HEK293 (cell line): ENCODE measurements around the gene COL18A1.

Experiments
- MZF1 ChIP-seq: fragments of 450-650 bp; formaldehyde crosslinking; IDR thresholded peaks from 2 replicates; pipeline ENCODE4 v1.5.1; 2017; ENCODE audit warnings: missing biosample characterization, missing genetic modification characterization, borderline replicate concordance
- ZNF266 ChIP-seq: fragments of 450-650 bp; formaldehyde crosslinking; IDR thresholded peaks from 2 replicates; pipeline ENCODE4 v1.5.1; 2016; ENCODE audit warnings: missing biosample characterization, missing genetic modification characterization, low read depth
- ZNF544 ChIP-seq: fragments of 450-650 bp; formaldehyde crosslinking; IDR thresholded peaks from 2 replicates; pipeline ENCODE4 v1.5.0; 2017; ENCODE audit warnings: missing biosample characterization, missing genetic modification characterization
- TF ChIP-seq, protein P1 (sequence below): fragments of 450-650 bp; formaldehyde crosslinking; IDR thresholded peaks from 2 replicates; pipeline ENCODE4 v1.5.1; 2016; ENCODE audit warnings: missing biosample characterization, missing genetic modification characterization
- TF ChIP-seq, protein P2 (sequence below): fragments of 450-650 bp; formaldehyde crosslinking; IDR thresholded peaks from 2 replicates; pipeline ENCODE4 v1.5.1; 2016; ENCODE audit warnings: missing biosample characterization, missing genetic modification characterization
- TF ChIP-seq, protein P3 (sequence below): fragments of 450-650 bp; formaldehyde crosslinking; IDR thresholded peaks from 2 replicates; pipeline ENCODE4 v1.5.1; 2016; ENCODE audit warnings: missing biosample characterization, missing genetic modification characterization

DNA sequence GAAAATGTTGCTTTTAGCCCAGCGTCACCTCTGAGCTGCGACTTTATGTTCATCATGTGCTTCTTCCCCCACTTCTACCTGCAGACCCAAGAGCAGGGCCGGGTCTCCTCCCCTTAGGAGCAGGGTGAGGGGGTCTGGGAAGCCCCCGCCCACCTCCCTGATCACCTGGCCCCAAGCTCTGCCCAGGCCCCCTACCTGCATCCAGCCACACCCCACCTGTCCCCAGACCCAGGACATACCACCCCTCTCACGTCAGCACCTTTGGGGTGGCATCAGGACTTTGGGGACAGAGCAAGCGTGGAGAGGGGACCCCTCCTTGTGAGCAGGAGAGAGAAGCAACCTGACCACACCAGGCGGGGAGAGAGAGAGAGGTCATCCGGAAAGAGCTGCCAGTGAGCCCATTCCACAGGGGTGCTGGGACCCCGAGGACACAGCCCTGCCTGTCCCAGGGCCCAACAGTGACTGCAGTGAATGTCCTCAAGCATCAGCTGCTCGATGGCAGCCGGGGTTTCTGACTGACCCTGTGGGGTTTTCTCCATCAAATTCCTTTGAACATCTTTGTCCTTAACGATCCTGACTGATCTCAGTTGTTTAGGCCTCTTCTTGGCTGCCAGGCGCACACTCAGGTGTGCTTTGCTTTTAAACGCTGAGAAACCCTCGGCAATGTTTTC lies 42.8 kb upstream of the COL18A1 start:
- TF ChIP-seq, protein P1, sequence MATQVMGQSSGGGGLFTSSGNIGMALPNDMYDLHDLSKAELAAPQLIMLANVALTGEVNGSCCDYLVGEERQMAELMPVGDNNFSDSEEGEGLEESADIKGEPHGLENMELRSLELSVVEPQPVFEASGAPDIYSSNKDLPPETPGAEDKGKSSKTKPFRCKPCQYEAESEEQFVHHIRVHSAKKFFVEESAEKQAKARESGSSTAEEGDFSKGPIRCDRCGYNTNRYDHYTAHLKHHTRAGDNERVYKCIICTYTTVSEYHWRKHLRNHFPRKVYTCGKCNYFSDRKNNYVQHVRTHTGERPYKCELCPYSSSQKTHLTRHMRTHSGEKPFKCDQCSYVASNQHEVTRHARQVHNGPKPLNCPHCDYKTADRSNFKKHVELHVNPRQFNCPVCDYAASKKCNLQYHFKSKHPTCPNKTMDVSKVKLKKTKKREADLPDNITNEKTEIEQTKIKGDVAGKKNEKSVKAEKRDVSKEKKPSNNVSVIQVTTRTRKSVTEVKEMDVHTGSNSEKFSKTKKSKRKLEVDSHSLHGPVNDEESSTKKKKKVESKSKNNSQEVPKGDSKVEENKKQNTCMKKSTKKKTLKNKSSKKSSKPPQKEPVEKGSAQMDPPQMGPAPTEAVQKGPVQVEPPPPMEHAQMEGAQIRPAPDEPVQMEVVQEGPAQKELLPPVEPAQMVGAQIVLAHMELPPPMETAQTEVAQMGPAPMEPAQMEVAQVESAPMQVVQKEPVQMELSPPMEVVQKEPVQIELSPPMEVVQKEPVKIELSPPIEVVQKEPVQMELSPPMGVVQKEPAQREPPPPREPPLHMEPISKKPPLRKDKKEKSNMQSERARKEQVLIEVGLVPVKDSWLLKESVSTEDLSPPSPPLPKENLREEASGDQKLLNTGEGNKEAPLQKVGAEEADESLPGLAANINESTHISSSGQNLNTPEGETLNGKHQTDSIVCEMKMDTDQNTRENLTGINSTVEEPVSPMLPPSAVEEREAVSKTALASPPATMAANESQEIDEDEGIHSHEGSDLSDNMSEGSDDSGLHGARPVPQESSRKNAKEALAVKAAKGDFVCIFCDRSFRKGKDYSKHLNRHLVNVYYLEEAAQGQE: no peak
- TF ChIP-seq ZNF266: no peak
- TF ChIP-seq, protein P2, sequence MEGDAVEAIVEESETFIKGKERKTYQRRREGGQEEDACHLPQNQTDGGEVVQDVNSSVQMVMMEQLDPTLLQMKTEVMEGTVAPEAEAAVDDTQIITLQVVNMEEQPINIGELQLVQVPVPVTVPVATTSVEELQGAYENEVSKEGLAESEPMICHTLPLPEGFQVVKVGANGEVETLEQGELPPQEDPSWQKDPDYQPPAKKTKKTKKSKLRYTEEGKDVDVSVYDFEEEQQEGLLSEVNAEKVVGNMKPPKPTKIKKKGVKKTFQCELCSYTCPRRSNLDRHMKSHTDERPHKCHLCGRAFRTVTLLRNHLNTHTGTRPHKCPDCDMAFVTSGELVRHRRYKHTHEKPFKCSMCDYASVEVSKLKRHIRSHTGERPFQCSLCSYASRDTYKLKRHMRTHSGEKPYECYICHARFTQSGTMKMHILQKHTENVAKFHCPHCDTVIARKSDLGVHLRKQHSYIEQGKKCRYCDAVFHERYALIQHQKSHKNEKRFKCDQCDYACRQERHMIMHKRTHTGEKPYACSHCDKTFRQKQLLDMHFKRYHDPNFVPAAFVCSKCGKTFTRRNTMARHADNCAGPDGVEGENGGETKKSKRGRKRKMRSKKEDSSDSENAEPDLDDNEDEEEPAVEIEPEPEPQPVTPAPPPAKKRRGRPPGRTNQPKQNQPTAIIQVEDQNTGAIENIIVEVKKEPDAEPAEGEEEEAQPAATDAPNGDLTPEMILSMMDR (tag by site-specific recombination): no peak
- TF ChIP-seq ZNF544: no peak
- no peak for TF ChIP-seq MZF1 (tag by site-specific recombination)
- TF ChIP-seq, protein P3, sequence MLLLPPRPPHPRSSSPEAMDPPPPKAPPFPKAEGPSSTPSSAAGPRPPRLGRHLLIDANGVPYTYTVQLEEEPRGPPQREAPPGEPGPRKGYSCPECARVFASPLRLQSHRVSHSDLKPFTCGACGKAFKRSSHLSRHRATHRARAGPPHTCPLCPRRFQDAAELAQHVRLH (tag by site-specific recombination): no peak
